IMR-90 (cell line): ENCODE results near the gene CALD1. TPM values are rescaled to one million over a fixed set of nuclear protein-coding genes. Genes with fewer than 3 reads are reported as not detected.

Experiments used
- ATAC-seq: fragments of 200-7000 bp; cut with Tn5 transposase; 2 replicates; pipeline ENCODE4 v1.9.1; 2020; ENCODE audit warnings: low read depth, mild to moderate bottlenecking, moderate library complexity
- BruUV-seq: library from RNA; stranded (reverse); fragments of 400-500 nt; replicated peaks from 2 replicates; lab custom pipeline; 2021; lab: Mats Ljungman, UMichigan
- CTCF ChIA-PET: fragments of 300-600 bp; formaldehyde crosslinking; extraction: SDS; loops from one replicate; lab custom pipeline; 2021; ENCODE audit warnings: antibody characterized with exemption; lab: Yijun Ruan, JAX
- POLR2A ChIA-PET: fragments of 300-600 bp; sonication (Branson Sonifier 250); formaldehyde crosslinking; loops from one replicate; lab custom pipeline; 2022; ENCODE audit warnings: antibody characterized with exemption; ENCODE audit not compliant: unreplicated experiment; lab: Charles Lee
- DNase-seq: peaks from one replicate; pipeline ENCODE4 v3.0.0; 2013
- H2AFZ ChIP-seq: replicated peaks from 2 replicates; pipeline ENCODE3; 2013; ENCODE audit warnings: low read length, mild to moderate bottlenecking; ENCODE audit not compliant: poor library complexity
- H2AK5ac ChIP-seq: 2 replicates; pipeline ENCODE4 v1.6.1; 2013; ENCODE audit warnings: low read depth, low read length, inconsistent platforms
- H2AK9ac ChIP-seq: replicated peaks from 2 replicates; pipeline ENCODE3; 2013; ENCODE audit warnings: mild to moderate bottlenecking, low read depth, low read length, moderate library complexity; ENCODE audit not compliant: poor library complexity
- H2BK120ac ChIP-seq: 2 replicates; pipeline ENCODE4 v1.6.1; 2013; ENCODE audit warnings: low read depth, low read length, inconsistent platforms
- H2BK15ac ChIP-seq: 3 replicates; pipeline ENCODE4 v1.6.1; 2013; ENCODE audit warnings: low read depth, low read length, inconsistent platforms
- H2BK20ac ChIP-seq: 2 replicates; pipeline ENCODE4 v1.6.1; 2013; ENCODE audit warnings: low read depth, mild to moderate bottlenecking, inconsistent platforms, low read length, moderate library complexity
- H2BK5ac ChIP-seq: 2 replicates; pipeline ENCODE4 v1.6.1; 2013; ENCODE audit warnings: mild to moderate bottlenecking, low read depth, low read length, inconsistent platforms; ENCODE audit not compliant: poor library complexity, severe bottlenecking
- H3K14ac ChIP-seq: replicated peaks from 2 replicates; pipeline ENCODE4 v1.6.1; 2013; ENCODE audit warnings: low read depth, low read length, inconsistent platforms
- H3K18ac ChIP-seq: 2 replicates; pipeline ENCODE4 v1.6.1; 2013; ENCODE audit warnings: low read depth, low read length, control low read depth
- H3K23ac ChIP-seq: 2 replicates; pipeline ENCODE4 v1.6.1; 2013; ENCODE audit warnings: low read depth, low read length, inconsistent platforms
- H3K27ac ChIP-seq: 2 replicates; pipeline ENCODE4 v1.5.1; 2013; ENCODE audit warnings: mild to moderate bottlenecking, control low read depth, low read length; ENCODE audit not compliant: insufficient read depth
- H3K27me3 ChIP-seq: 2 replicates; pipeline ENCODE4 v1.6.1; 2013; ENCODE audit warnings: low read length; ENCODE audit not compliant: control insufficient read depth, insufficient read depth
- H3K36me3 ChIP-seq: 2 replicates; pipeline ENCODE4 v1.6.1; 2013; ENCODE audit warnings: low read length, mixed read lengths; ENCODE audit not compliant: control insufficient read depth, insufficient read depth
- H3K4ac ChIP-seq: 2 replicates; pipeline ENCODE4 v1.6.1; 2013; ENCODE audit warnings: low read depth, low read length, inconsistent platforms
- H3K4me1 ChIP-seq: 2 replicates; pipeline ENCODE4 v1.6.1; 2013; ENCODE audit warnings: low read length, mixed read lengths; ENCODE audit not compliant: control insufficient read depth, insufficient read depth
- H3K4me2 ChIP-seq: 2 replicates; pipeline ENCODE4 v1.6.1; 2013; ENCODE audit warnings: low read depth, mild to moderate bottlenecking, control low read depth, low read length, moderate library complexity
- H3K4me3 ChIP-seq: 2 replicates; pipeline ENCODE4 v1.5.1; 2013; ENCODE audit warnings: low read depth, mild to moderate bottlenecking, control low read depth, low read length, moderate library complexity; ENCODE audit not compliant: insufficient read depth
- H3K56ac ChIP-seq: 2 replicates; pipeline ENCODE4 v1.6.1; 2013; ENCODE audit warnings: low read length, inconsistent platforms; ENCODE audit not compliant: insufficient read depth; ENCODE audit errors: extremely low read depth
- H3K79me1 ChIP-seq, 2 experiments: 2 replicates each; pipeline ENCODE4 v1.6.1; 2013; ENCODE audit warnings: low read length in 2 of 2, inconsistent platforms in 1 of 2, low read depth in 1 of 2
- H3K9ac ChIP-seq: 2 replicates; pipeline ENCODE4 v1.6.1; 2013; ENCODE audit warnings: low read depth, low read length, control low read depth
- H3K9me1 ChIP-seq: 2 replicates; pipeline ENCODE4 v1.6.1; 2013; ENCODE audit warnings: low read length, inconsistent platforms; ENCODE audit not compliant: insufficient read depth
- H3K9me3 ChIP-seq: 2 replicates; pipeline ENCODE4 v1.6.1; 2013; ENCODE audit warnings: low read length; ENCODE audit not compliant: control insufficient read depth, insufficient read depth
- H4K20me1 ChIP-seq: 2 replicates; pipeline ENCODE4 v1.6.1; 2013; ENCODE audit warnings: low read length, inconsistent platforms; ENCODE audit not compliant: insufficient read depth
- H4K5ac ChIP-seq: 2 replicates; pipeline ENCODE4 v1.6.1; 2013; ENCODE audit warnings: mild to moderate bottlenecking, low read depth, low read length, control low read depth
- H4K8ac ChIP-seq, 2 experiments: 2 replicates each; pipeline ENCODE4 v1.6.1; 2013; ENCODE audit warnings: low read depth in 2 of 2, low read length in 2 of 2, control low read depth in 1 of 2, inconsistent platforms in 1 of 2
- H4K91ac ChIP-seq: 2 replicates; pipeline ENCODE4 v1.6.1; 2013; ENCODE audit warnings: low read depth, low read length, inconsistent platforms; ENCODE audit not compliant: insufficient read depth
- BHLHE40 ChIP-seq: fragments of 150-350 bp; IDR thresholded peaks from 2 replicates; pipeline ENCODE4 v1.6.1; 2016; ENCODE audit warnings: mild to moderate bottlenecking, low read depth, low read length
- CEBPB ChIP-seq: IDR thresholded peaks from 2 replicates; pipeline ENCODE4 v1.6.1; 2012; ENCODE audit warnings: low read depth, low read length, improper control_type of control experiment
- MAFK ChIP-seq: IDR thresholded peaks from 2 replicates; pipeline ENCODE4 v1.6.1; 2012; ENCODE audit warnings: low read depth, low read length, improper control_type of control experiment
- RAD21 ChIP-seq: IDR thresholded peaks from 2 replicates; pipeline ENCODE4 v1.6.1; 2012; ENCODE audit warnings: low read length, improper control_type of control experiment
- RFX5 ChIP-seq: IDR thresholded peaks from 2 replicates; pipeline ENCODE4 v1.8.0; 2012; ENCODE audit warnings: low read depth, mild to moderate bottlenecking, low read length, moderate library complexity
- SMC3 ChIP-seq: fragments of 150-350 bp; IDR thresholded peaks from 2 replicates; pipeline ENCODE4 v1.6.1; 2016; ENCODE audit warnings: low read depth, mild to moderate bottlenecking, antibody characterized with exemption, low read length, moderate library complexity
- WGBS, 2 experiments: methylation state at CpG; one replicate each; pipeline versions ENCODE4 v1.1.5 to v1.1.7; 2013; ENCODE audit warnings: missing lambda C conversion rate in 2 of 2; ENCODE audit not compliant: insufficient read length in 1 of 2; ENCODE audit errors: extremely low coverage in 2 of 2; 5-methylcytosine and 5-hydroxymethylcytosine counted together
- dilution Hi-C: fragments of 300-500 bp; cut with HindIII; formaldehyde crosslinking; loops from one replicate; pipeline ENCODE4 v1.14.3; 2018; ENCODE audit warnings: low sequenced_read_pairs; ENCODE audit not compliant: unreplicated experiment
- in situ Hi-C: fragments of 300-500 bp; cut with MboI; formaldehyde crosslinking; loops from 3 replicates; pipeline ENCODE4 v1.14.3; 2019; ENCODE audit warnings: low sequenced_read_pairs, inconsistent platforms, mixed read lengths
- intact Hi-C: fragments of 100-400 bp; cut with micrococcal nuclease; formaldehyde crosslinking; loops from 2 replicates; pipeline ENCODE4 v1.10.0; 2022
- polyA plus RNA-seq, 3 experiments: library from polyadenylated mRNA; depleted of rRNA; stranded (reverse); fragments of >200 nt; gene quantifications; 2 replicates each; pipeline ENCODE4 v1.2.3, GENCODE V29; 2012; ENCODE audit warnings: low replicate concordance in 1 of 3
- total RNA-seq: library from RNA; depleted of rRNA; stranded (reverse); fragments of >200 nt; gene quantifications from 2 replicates; pipeline ENCODE4 v1.2.3, GENCODE V29; 2012
- TF ChIP-seq, protein P1 (sequence below): conservative IDR thresholded peaks from 2 replicates; pipeline ENCODE4 v1.5.1; 2012; ENCODE audit warnings: mild to moderate bottlenecking, low read depth, low read length, improper control_type of control experiment
- TF ChIP-seq, protein P2 (sequence below): fragments of 150-350 bp; IDR thresholded peaks from 2 replicates; pipeline ENCODE4 v1.6.1; 2016; ENCODE audit warnings: low read depth, mild to moderate bottlenecking, low read length, moderate library complexity, borderline replicate concordance

Gene CALD1
- total and polyA plus RNA-seq, 2 of the 4 experiments (the other 2 are of a cell fraction): 375 to 487 TPM

DNA sequence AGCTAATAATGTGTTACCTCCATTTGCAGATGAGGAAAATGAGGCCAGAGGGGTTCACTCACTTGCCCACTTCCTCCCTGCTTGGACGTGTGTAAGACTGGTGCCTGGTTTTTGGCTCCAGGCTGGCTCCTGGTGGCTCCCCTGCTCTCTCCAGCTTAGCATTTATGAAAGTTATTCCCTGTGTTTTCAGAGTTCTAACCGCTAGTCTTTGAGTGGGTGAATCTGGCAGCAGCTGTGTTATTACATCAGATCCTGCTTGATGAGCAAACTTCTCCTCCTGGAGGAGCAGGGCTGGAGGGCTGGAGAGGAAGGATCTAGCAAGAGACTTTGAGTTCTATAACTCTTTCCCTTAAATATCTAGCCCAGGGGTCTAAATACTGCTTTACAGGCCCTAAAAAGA, 125.9 kb downstream of the CALD1 start:
- ChIA-PET CTCF (interaction anchor here (1.1 kb wide), 2 partner anchors 178 to 180 kb away, joined by 3 read pairs; no protein-coding TSS in a partner anchor), POLR2A (no interaction called here)
- WGBS, 2 experiments: no CpG with 5 or more reads among the region's 2 CpGs

More for the DNA sequence above, 125.9 kb downstream of the CALD1 start:
- H3K9ac ChIP-seq: no peak overlapping the region
- H3K4me1 ChIP-seq: peaks cover 26% of the 10 kb centered on the region
- H3K27ac ChIP-seq: peak overlapping the region; percentile 28; the same call in 1 of the 2 replicates
- H2BK15ac ChIP-seq: no peak overlapping the region
- DNase-seq (peak; percentile 96), ATAC-seq (peak; percentile 83)
- H3K36me3 ChIP-seq: peaks cover 9% of the 10 kb centered on the region
- intact Hi-C loops (no loop called here), in situ Hi-C loops (no loop called here), dilution Hi-C loops (no loop called here)
- no peak overlapping the region for H3K4me3 ChIP-seq
- H3K18ac ChIP-seq: no peak overlapping the region
- peaks cover 87% of the 10 kb centered on the region for H4K20me1 ChIP-seq
- peak overlapping the region in 1 of 2 experiments; percentile 44; a peak in 1 of 4 replicates for H4K8ac ChIP-seq
- peak overlapping the region; percentile 61; the same call in 1 of the 2 replicates for H3K23ac ChIP-seq
- H3K79me1 ChIP-seq: peaks cover 36 to 94% of the 10 kb centered on the region in 2 experiments
- peak overlapping the region; percentile 16; the same call in 1 of the 2 replicates for H4K91ac ChIP-seq
- H3K27me3 ChIP-seq: no peaks in the 10 kb centered on the region
- H4K5ac ChIP-seq: no peak overlapping the region
- peaks cover 18% of the 10 kb centered on the region for H3K9me1 ChIP-seq
- no peak overlapping the region for H2BK120ac ChIP-seq
- no peak overlapping the region for H2BK20ac ChIP-seq
- peak overlapping the region; percentile 61 for H2BK5ac ChIP-seq
- no TSS peak for BruUV-seq
- 0 out of 2 replicates have a peak overlapping the region, but pooled peaks have one; percentile 47 for H3K14ac ChIP-seq
- TF ChIP-seq SMC3 (peak; percentile 49), MAFK (no peak), BHLHE40 (peak; percentile 17; the same call in 1 of the 2 replicates), CEBPB (peak; percentile 89), RFX5 (no peak), RAD21 (peak; percentile 60)
- TF ChIP-seq, protein P1, sequence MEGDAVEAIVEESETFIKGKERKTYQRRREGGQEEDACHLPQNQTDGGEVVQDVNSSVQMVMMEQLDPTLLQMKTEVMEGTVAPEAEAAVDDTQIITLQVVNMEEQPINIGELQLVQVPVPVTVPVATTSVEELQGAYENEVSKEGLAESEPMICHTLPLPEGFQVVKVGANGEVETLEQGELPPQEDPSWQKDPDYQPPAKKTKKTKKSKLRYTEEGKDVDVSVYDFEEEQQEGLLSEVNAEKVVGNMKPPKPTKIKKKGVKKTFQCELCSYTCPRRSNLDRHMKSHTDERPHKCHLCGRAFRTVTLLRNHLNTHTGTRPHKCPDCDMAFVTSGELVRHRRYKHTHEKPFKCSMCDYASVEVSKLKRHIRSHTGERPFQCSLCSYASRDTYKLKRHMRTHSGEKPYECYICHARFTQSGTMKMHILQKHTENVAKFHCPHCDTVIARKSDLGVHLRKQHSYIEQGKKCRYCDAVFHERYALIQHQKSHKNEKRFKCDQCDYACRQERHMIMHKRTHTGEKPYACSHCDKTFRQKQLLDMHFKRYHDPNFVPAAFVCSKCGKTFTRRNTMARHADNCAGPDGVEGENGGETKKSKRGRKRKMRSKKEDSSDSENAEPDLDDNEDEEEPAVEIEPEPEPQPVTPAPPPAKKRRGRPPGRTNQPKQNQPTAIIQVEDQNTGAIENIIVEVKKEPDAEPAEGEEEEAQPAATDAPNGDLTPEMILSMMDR: peak; percentile 55
- TF ChIP-seq, protein P2, sequence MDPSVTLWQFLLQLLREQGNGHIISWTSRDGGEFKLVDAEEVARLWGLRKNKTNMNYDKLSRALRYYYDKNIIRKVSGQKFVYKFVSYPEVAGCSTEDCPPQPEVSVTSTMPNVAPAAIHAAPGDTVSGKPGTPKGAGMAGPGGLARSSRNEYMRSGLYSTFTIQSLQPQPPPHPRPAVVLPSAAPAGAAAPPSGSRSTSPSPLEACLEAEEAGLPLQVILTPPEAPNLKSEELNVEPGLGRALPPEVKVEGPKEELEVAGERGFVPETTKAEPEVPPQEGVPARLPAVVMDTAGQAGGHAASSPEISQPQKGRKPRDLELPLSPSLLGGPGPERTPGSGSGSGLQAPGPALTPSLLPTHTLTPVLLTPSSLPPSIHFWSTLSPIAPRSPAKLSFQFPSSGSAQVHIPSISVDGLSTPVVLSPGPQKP: no peak
- H3K4ac ChIP-seq: 0 out of 2 replicates have a peak overlapping the region, but pooled peaks have one; percentile 18
- no peak overlapping the region for H3K4me2 ChIP-seq
- H2AK5ac ChIP-seq: no peak overlapping the region
- H3K56ac ChIP-seq: no peak overlapping the region
- no peak overlapping the region for H2AK9ac ChIP-seq
- no peak overlapping the region for H2AFZ ChIP-seq
- no peaks in the 10 kb centered on the region for H3K9me3 ChIP-seq
